ENCODE measurements around the gene PCNX4.

DNA sequence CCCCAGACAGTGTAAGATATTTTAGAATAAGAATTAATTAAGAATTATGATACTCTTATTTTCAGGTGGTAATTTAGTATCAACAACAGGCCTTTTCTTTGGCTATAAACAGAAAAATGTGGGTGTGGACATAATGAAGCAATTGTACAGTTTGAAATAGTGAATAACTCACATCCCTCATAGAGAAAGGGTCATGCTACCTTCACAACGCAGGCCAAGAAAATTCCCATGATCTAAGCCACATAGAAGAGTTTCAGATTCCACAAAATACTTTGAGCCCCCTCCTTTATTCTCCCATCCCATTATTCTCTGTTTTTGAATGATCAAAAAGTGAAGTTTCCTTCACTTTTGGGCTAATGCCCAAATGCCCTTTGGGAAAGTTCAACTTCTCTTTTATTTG lies 97.0 kb downstream of the PCNX4 start:
- TF ChIP-seq, protein P1, sequence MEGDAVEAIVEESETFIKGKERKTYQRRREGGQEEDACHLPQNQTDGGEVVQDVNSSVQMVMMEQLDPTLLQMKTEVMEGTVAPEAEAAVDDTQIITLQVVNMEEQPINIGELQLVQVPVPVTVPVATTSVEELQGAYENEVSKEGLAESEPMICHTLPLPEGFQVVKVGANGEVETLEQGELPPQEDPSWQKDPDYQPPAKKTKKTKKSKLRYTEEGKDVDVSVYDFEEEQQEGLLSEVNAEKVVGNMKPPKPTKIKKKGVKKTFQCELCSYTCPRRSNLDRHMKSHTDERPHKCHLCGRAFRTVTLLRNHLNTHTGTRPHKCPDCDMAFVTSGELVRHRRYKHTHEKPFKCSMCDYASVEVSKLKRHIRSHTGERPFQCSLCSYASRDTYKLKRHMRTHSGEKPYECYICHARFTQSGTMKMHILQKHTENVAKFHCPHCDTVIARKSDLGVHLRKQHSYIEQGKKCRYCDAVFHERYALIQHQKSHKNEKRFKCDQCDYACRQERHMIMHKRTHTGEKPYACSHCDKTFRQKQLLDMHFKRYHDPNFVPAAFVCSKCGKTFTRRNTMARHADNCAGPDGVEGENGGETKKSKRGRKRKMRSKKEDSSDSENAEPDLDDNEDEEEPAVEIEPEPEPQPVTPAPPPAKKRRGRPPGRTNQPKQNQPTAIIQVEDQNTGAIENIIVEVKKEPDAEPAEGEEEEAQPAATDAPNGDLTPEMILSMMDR (conservative IDR thresholded peaks at IDR 0.05) = no peak
- no peak for TF ChIP-seq EZH2 (IDR thresholded peaks at IDR 0.05; ENCODE audit: low read depth)

Measured in PC-9 (cell line).